Sigmoid colon (tissue), 7 donors: ENCODE measurements around the gene MAPK7. TPM values are rescaled to one million over a fixed set of nuclear protein-coding genes. Genes with fewer than 3 reads are reported as not detected.

ENCODE experiments used
- DNase-seq: peaks from one replicate; pipeline ENCODE4 v3.0.0-alpha.2; 2019
- H3K27ac ChIP-seq, 4 donors: fragments of 200-600 bp; sonication (generic); one replicate each; pipeline ENCODE4 v1.5.1; 2016 to 2019; ENCODE audit warnings: mild to moderate bottlenecking in 1 of 4
- H3K27me3 ChIP-seq, 3 donors: fragments of 200-600 bp; sonication (generic); one replicate each; pipeline ENCODE4 v1.5.1; 2019; ENCODE audit warnings: mild to moderate bottlenecking in 1 of 3
- H3K36me3 ChIP-seq, 4 donors: fragments of 200-600 bp; sonication (generic); one replicate each; pipeline ENCODE4 v1.5.1; 2016 to 2019
- H3K4me1 ChIP-seq, 4 donors: fragments of 200-600 bp; sonication (generic); one replicate each; pipeline ENCODE4 v1.5.1; 2017 to 2019
- H3K4me3 ChIP-seq, 4 donors: fragments of 200-600 bp; sonication (generic); one replicate each; pipeline ENCODE4 v1.5.1; 2017 to 2019; ENCODE audit warnings: mild to moderate bottlenecking in 2 of 4, moderate library complexity in 1 of 4
- H3K9me3 ChIP-seq, 4 donors: fragments of 200-600 bp in 3 of 4; sonication (generic) in 3 of 4; one replicate each; pipeline versions ENCODE4 v1.5.1 to v1.6.1; 2013 to 2019
- CTCF ChIP-seq, 4 experiments: fragments of 450-650 bp in 3 of 4; fragments of 200-600 bp in 1 of 4; IDR thresholded peaks; one replicate each; pipeline ENCODE4 v1.5.1; 2016 to 2019; ENCODE audit warnings: antibody characterized with exemption in 4 of 4, mild to moderate bottlenecking in 3 of 4, moderate library complexity in 2 of 4
- EP300 ChIP-seq, 4 donors: sonication (generic); formaldehyde crosslinking; IDR thresholded peaks; one replicate each; pipeline ENCODE4 v1.6.1; 2017; ENCODE audit warnings: antibody characterized with exemption in 4 of 4
- POLR2A ChIP-seq, 2 donors: fragments of 450-650 bp; IDR thresholded peaks; one replicate each; pipeline ENCODE4 v1.6.1; 2016; ENCODE audit warnings: antibody characterized with exemption in 2 of 2, mild to moderate bottlenecking in 2 of 2, moderate library complexity in 2 of 2
- POLR2AphosphoS5 ChIP-seq, 4 donors: sonication (generic); formaldehyde crosslinking; IDR thresholded peaks; one replicate each; pipeline ENCODE4 v1.6.1; 2017; ENCODE audit warnings: antibody characterized with exemption in 4 of 4
- WGBS, 2 donors: extraction: QIAGEN DNeasy Blood & Tissue Kit; methylation state at CpG; one replicate each; pipeline ENCODE4 v1.1.7; 2013; 5-methylcytosine and 5-hydroxymethylcytosine counted together
- intact Hi-C: fragments of 100-400 bp; cut with DNase I; formaldehyde crosslinking; loops from one replicate; pipeline ENCODE4 v1.15.1; 2023
- polyA plus RNA-seq, 3 donors: library from polyadenylated mRNA; stranded (reverse); fragments of 200-250 nt; gene quantifications; one replicate each; pipeline ENCODE4 v1.2.3, GENCODE V29; 2013
- total RNA-seq, 4 donors: library from RNA; depleted of rRNA; stranded (reverse); fragments of >200 nt; gene quantifications; one replicate each; pipeline ENCODE4 v1.1.0, GENCODE V29; 2016
- donor health status: healthy with polysubstance abuse.
- donor health status: Bipolar disorder and iron deficiency.
- donor health status: healthy.

Gene MAPK7
- total and polyA plus RNA-seq, 7 donors = 18.3 to 45.7 (median 28.5) TPM

- Histone ChIP-seq H3K36me3 (peaks cover 0 to 16% (median 0%) of the 10 kb centered on the region in 4 donors), H3K27me3 (no peaks in the 10 kb centered on the region), H3K4me1 (peaks cover 0 to 8% (median 2%) of the 10 kb centered on the region in 4 donors), H3K4me3 (no peak overlapping the region), H3K9me3 (no peaks in the 10 kb centered on the region), H3K27ac (peak overlapping the region in 3 of 4 donors; percentile 36 to 46 (median 45))
- no peak for TF ChIP-seq EP300 (IDR thresholded peaks at IDR 0.05)
- no peak for TF ChIP-seq POLR2A (IDR thresholded peaks at IDR 0.05)
- TF ChIP-seq POLR2AphosphoS5 (IDR thresholded peaks at IDR 0.05) = peak in 1 of 4 donors; percentile 21
- WGBS, 2 donors = 64 to 78% methylated on average over 7 of the region's 7 CpGs
- no peak for DNase-seq
- intact Hi-C loops = no loop called here
Observed at GRCh38 chr17:19418251-19418992, 40.1 kb downstream of the MAPK7 start.

GRCh38 chr17:19421219-19421618, 42.9 kb downstream of the MAPK7 start:
- 64 to 82% methylated on average over 4 of the region's 4 CpGs for WGBS, 2 donors
- TF ChIP-seq CTCF (IDR thresholded peaks at IDR 0.05) (no peak), EP300 (IDR thresholded peaks at IDR 0.05) (no peak), POLR2A (IDR thresholded peaks at IDR 0.05) (no peak), POLR2AphosphoS5 (IDR thresholded peaks at IDR 0.05) (no peak)

GRCh38 chr17:19421926-19422325, 43.6 kb downstream of the MAPK7 start:
- Histone ChIP-seq H3K27me3 (no peaks in the 10 kb centered on the region), H3K27ac (no peak overlapping the region), H3K9me3 (no peaks in the 10 kb centered on the region), H3K4me3 (no peak overlapping the region), H3K4me1 (peaks cover 0 to 26% (median 20%) of the 10 kb centered on the region in 4 donors), H3K36me3 (no peaks in the 10 kb centered on the region)
- no peak for DNase-seq
- TF ChIP-seq CTCF (IDR thresholded peaks at IDR 0.05) = no peak
- TF ChIP-seq POLR2AphosphoS5 (IDR thresholded peaks at IDR 0.05) = no peak
- TF ChIP-seq EP300 (IDR thresholded peaks at IDR 0.05) = no peak
- TF ChIP-seq POLR2A (IDR thresholded peaks at IDR 0.05) = no peak
- WGBS, 2 donors = 88 to 89% methylated on average over 6 of the region's 6 CpGs
- intact Hi-C loops = no loop called here

More at GRCh38 chr17:19421219-19421618, 42.9 kb downstream of the MAPK7 start:
- no peaks in the 10 kb centered on the region for H3K9me3 ChIP-seq
- no peak overlapping the region for H3K27ac ChIP-seq
- intact Hi-C loops = no loop called here
- no peaks in the 10 kb centered on the region for H3K36me3 ChIP-seq
- peaks cover 0 to 26% (median 19%) of the 10 kb centered on the region in 4 donors for H3K4me1 ChIP-seq
- H3K4me3 ChIP-seq = no peak overlapping the region
- H3K27me3 ChIP-seq = no peaks in the 10 kb centered on the region
- DNase-seq = no peak

- H3K36me3 ChIP-seq = no peaks in the 10 kb centered on the region
- H3K27me3 ChIP-seq = no peaks in the 10 kb centered on the region
- DNase-seq = no peak
- no peaks in the 10 kb centered on the region for H3K9me3 ChIP-seq
- intact Hi-C loops = no loop called here
- peaks cover 0 to 20% (median 18%) of the 10 kb centered on the region in 4 donors for H3K4me1 ChIP-seq
- WGBS, 2 donors = 15 to 57% methylated on average over 8 of the region's 8 CpGs
- H3K4me3 ChIP-seq = no peak overlapping the region
- H3K27ac ChIP-seq = peak overlapping the region; percentile 35 to 67 (median 56)
- TF ChIP-seq CTCF (IDR thresholded peaks at IDR 0.05) (no peak), POLR2AphosphoS5 (IDR thresholded peaks at IDR 0.05) (peak in 3 of 4 donors; percentile 16 to 60 (median 22)), POLR2A (IDR thresholded peaks at IDR 0.05) (no peak), EP300 (IDR thresholded peaks at IDR 0.05) (no peak)
Observed at GRCh38 chr17:19424934-19425868, 46.9 kb downstream of the MAPK7 start.

- TF ChIP-seq POLR2AphosphoS5 (IDR thresholded peaks at IDR 0.05) (no peak), POLR2A (IDR thresholded peaks at IDR 0.05) (no peak), CTCF (IDR thresholded peaks at IDR 0.05) (no peak), EP300 (IDR thresholded peaks at IDR 0.05) (no peak)
- peaks cover 0 to 20% (median 18%) of the 10 kb centered on the region in 4 donors for H3K4me1 ChIP-seq
- intact Hi-C loops = no loop called here
- no peaks in the 10 kb centered on the region for H3K9me3 ChIP-seq
- H3K27ac ChIP-seq = peak overlapping the region in 1 of 4 donors; percentile 60
- no peaks in the 10 kb centered on the region for H3K36me3 ChIP-seq
- H3K4me3 ChIP-seq = no peak overlapping the region
- 95 to 96% methylated on average over 5 of the region's 5 CpGs for WGBS, 2 donors
- no peaks in the 10 kb centered on the region for H3K27me3 ChIP-seq
- DNase-seq = no peak
Observed at GRCh38 chr17:19426631-19427030, 48.3 kb downstream of the MAPK7 start.
